Osteocyte (in vitro differentiated cells): ENCODE measurements around the gene DNAH9. TPM values are rescaled to one million over a fixed set of nuclear protein-coding genes. Genes with fewer than 3 reads are reported as not detected.

Experiments
- DNase-seq: peaks from one replicate; pipeline ENCODE4 v3.0.0; 2021; ENCODE audit warnings: mixed read lengths; ENCODE audit not compliant: unreplicated experiment; ENCODE audit errors: extremely low spot score
- H3K27ac Mint-ChIP-seq: one replicate; pipeline ENCODE4 v1.8.0; 2021; ENCODE audit warnings: mild to moderate bottlenecking, mixed read lengths; ENCODE audit not compliant: unreplicated experiment
- H3K27me3 Mint-ChIP-seq: one replicate; pipeline ENCODE4 v1.8.0; 2021; ENCODE audit warnings: mixed read lengths; ENCODE audit not compliant: unreplicated experiment
- H3K36me3 Mint-ChIP-seq: one replicate; pipeline ENCODE4 v1.8.0; 2021; ENCODE audit warnings: mixed read lengths; ENCODE audit not compliant: unreplicated experiment
- H3K4me1 Mint-ChIP-seq: one replicate; pipeline ENCODE4 v1.8.0; 2021; ENCODE audit warnings: mixed read lengths; ENCODE audit not compliant: unreplicated experiment
- H3K4me3 Mint-ChIP-seq: one replicate; pipeline ENCODE4 v1.8.0; 2021; ENCODE audit warnings: mild to moderate bottlenecking, moderate library complexity, mixed read lengths; ENCODE audit not compliant: unreplicated experiment
- H3K9me3 Mint-ChIP-seq: one replicate; pipeline ENCODE4 v1.8.0; 2021; ENCODE audit warnings: mixed read lengths; ENCODE audit not compliant: unreplicated experiment
- CTCF ChIP-seq: fragments of 200-600 bp; sonication (generic); IDR thresholded peaks from 2 replicates; pipeline ENCODE4 v1.5.0; 2021; ENCODE audit warnings: antibody characterized with exemption, mild to moderate bottlenecking, moderate library complexity
- total RNA-seq: library from RNA; stranded (reverse); gene quantifications from 2 replicates; pipeline ENCODE4 v1.2.1, GENCODE V29; 2021

Gene DNAH9
- total RNA-seq, 1 donor from 2014 or later: not detected

GRCh38 chr17:11871773-11872172 is 273.5 kb downstream of the DNAH9 start:
- Mint-ChIP-seq H3K4me3 (no peak overlapping the region), H3K4me1 (no peaks in the 10 kb centered on the region), H3K9me3 (peaks cover 5% of the 10 kb centered on the region)

GRCh38 chr17:11874756-11875155 is 276.5 kb downstream of the DNAH9 start:
- no peak overlapping the region for H3K27ac Mint-ChIP-seq
- H3K9me3 Mint-ChIP-seq: peaks cover 3% of the 10 kb centered on the region
- no peak overlapping the region for H3K4me3 Mint-ChIP-seq

More at GRCh38 chr17:11871773-11872172, 273.5 kb downstream of the DNAH9 start:
- DNase-seq: no peak
- Mint-ChIP-seq H3K27me3 (no peaks in the 10 kb centered on the region), H3K27ac (no peak overlapping the region), H3K36me3 (no peaks in the 10 kb centered on the region)
- no peak for TF ChIP-seq CTCF

GRCh38 chr17:11880714-11881113 is 282.4 kb downstream of the DNAH9 start:
- no peak overlapping the region for H3K4me3 Mint-ChIP-seq
- H3K27ac Mint-ChIP-seq: no peak overlapping the region
- H3K4me1 Mint-ChIP-seq: no peaks in the 10 kb centered on the region
- no peak for TF ChIP-seq CTCF
- H3K9me3 Mint-ChIP-seq: no peaks in the 10 kb centered on the region
- no peaks in the 10 kb centered on the region for H3K36me3 Mint-ChIP-seq
- H3K27me3 Mint-ChIP-seq: no peaks in the 10 kb centered on the region
- no peak for DNase-seq

More at GRCh38 chr17:11874756-11875155, 276.5 kb downstream of the DNAH9 start:
- H3K4me1 Mint-ChIP-seq: no peaks in the 10 kb centered on the region
- no peak for DNase-seq
- H3K36me3 Mint-ChIP-seq: no peaks in the 10 kb centered on the region
- TF ChIP-seq CTCF: no peak
- H3K27me3 Mint-ChIP-seq: no peaks in the 10 kb centered on the region

GRCh38 chr17:11882716-11883115 is 284.4 kb downstream of the DNAH9 start:
- Mint-ChIP-seq H3K4me3 (no peak overlapping the region), H3K27ac (no peak overlapping the region), H3K9me3 (no peaks in the 10 kb centered on the region), H3K4me1 (no peaks in the 10 kb centered on the region), H3K36me3 (no peaks in the 10 kb centered on the region), H3K27me3 (no peaks in the 10 kb centered on the region)
- DNase-seq: no peak
- TF ChIP-seq CTCF: no peak

GRCh38 chr17:11885051-11885450 is 286.8 kb downstream of the DNAH9 start:
- H3K36me3 Mint-ChIP-seq: no peaks in the 10 kb centered on the region
- no peak overlapping the region for H3K4me3 Mint-ChIP-seq
- no peaks in the 10 kb centered on the region for H3K4me1 Mint-ChIP-seq
- H3K27ac Mint-ChIP-seq: no peak overlapping the region
- H3K9me3 Mint-ChIP-seq: no peaks in the 10 kb centered on the region
- no peak for DNase-seq
- H3K27me3 Mint-ChIP-seq: no peaks in the 10 kb centered on the region
- TF ChIP-seq CTCF: no peak
